ENCODE data around the gene NR2C2AP. TPM values are rescaled to one million over a fixed set of nuclear protein-coding genes. Genes with fewer than 3 reads are reported as not detected.

NR2C2AP gene
- total and polyA plus RNA-seq, 2 of the 4 experiments (the other 2 are of a cell fraction): 5.4 to 9.0 TPM

DNA sequence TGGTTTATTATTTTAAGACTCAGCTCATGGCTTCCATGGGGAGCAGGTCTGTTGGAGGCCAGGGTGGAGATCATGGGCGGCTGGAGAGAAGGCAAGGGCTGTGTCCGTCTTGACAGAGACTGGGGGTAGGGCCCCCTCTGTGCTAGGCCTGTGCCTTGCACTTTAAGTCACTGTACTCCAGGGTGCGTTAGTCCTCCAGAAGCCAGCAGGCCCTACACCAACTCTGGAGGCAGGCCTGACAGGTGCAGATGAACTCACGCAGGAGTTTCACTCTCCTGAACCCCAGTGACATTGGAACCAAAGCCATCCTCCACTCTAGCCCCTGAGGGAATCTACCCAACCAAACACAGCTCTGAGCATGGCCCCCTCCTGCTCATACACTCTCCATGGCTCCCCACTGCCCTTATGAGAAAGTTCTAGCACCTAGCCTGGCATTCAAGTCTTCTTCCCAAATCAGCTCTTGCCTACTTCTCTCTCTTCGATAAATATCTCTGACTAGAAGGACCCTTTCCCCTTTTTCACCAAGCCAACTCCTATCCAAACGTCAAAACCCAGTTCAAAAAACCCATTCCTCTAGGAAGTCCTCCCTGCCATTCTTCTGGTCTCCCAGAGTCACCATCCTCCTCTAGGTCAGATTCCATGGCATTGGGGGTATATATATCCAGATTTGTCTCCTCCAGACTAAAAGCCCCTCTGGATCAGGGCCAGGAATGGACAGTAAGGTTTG is 48.3 kb downstream of the NR2C2AP start:
- H2BK5ac ChIP-seq (ENCODE audit: low read depth, low read length, poor library complexity, severe bottlenecking): no peak overlapping the region
- H3K18ac ChIP-seq (ENCODE audit: low read depth, low read length): no peak overlapping the region
- no peaks in the 10 kb centered on the region for H3K79me1 ChIP-seq (ENCODE audit: low read depth in 1 of 2, low read length in 2 of 2)
- TF ChIP-seq POLR2A (IDR thresholded peaks at IDR 0.05; ENCODE audit: low read depth, low read length): no peak
- TF ChIP-seq, protein P1, sequence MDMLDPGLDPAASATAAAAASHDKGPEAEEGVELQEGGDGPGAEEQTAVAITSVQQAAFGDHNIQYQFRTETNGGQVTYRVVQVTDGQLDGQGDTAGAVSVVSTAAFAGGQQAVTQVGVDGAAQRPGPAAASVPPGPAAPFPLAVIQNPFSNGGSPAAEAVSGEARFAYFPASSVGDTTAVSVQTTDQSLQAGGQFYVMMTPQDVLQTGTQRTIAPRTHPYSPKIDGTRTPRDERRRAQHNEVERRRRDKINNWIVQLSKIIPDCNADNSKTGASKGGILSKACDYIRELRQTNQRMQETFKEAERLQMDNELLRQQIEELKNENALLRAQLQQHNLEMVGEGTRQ (IDR thresholded peaks at IDR 0.05; ENCODE audit: low read depth, low read length): no peak
- no peak for TF ChIP-seq NFE2L2 (IDR thresholded peaks at IDR 0.05; ENCODE audit: low read depth, low read length)
- no peak for TF ChIP-seq RAD21 (IDR thresholded peaks at IDR 0.05; ENCODE audit: low read length)
- no peak for TF ChIP-seq BHLHE40 (IDR thresholded peaks at IDR 0.05; ENCODE audit: low read depth, low read length)
- TF ChIP-seq RFX5 (IDR thresholded peaks at IDR 0.05; ENCODE audit: low read depth, low read length): no peak
- TF ChIP-seq MAZ (IDR thresholded peaks at IDR 0.05; ENCODE audit: borderline replicate concordance, low read depth, low read length): no peak
- no peak for TF ChIP-seq FOS (IDR thresholded peaks at IDR 0.05; ENCODE audit: low read depth, low read length)
- TF ChIP-seq SMC3 (IDR thresholded peaks at IDR 0.05; ENCODE audit: low read depth, low read length): no peak
- no peak for TF ChIP-seq MAFK (IDR thresholded peaks at IDR 0.05; ENCODE audit: low read depth, low read length)
- H2AK9ac ChIP-seq (replicated peaks; ENCODE audit: low read depth, low read length, poor library complexity): no peak overlapping the region
- no peak overlapping the region for H3K9ac ChIP-seq (ENCODE audit: low read depth, low read length)
- no TSS peak for BruUV-seq (replicated peaks)
- H2AK5ac ChIP-seq (ENCODE audit: low read depth, low read length): no peak overlapping the region
- H3K14ac ChIP-seq (replicated peaks; ENCODE audit: low read depth, low read length): no peak overlapping the region
- in situ Hi-C loops (cut with MboI; ENCODE audit: low sequenced_read_pairs): no loop called here
- H3K56ac ChIP-seq (ENCODE audit: extremely low read depth, insufficient read depth, low read length): no peak overlapping the region
- no peak overlapping the region for H4K5ac ChIP-seq (ENCODE audit: low read depth, low read length)
- no peak overlapping the region for H3K4me2 ChIP-seq (ENCODE audit: low read depth, low read length)
- H3K9me3 ChIP-seq (ENCODE audit: control insufficient read depth, insufficient read depth, low read length): peaks cover 6% of the 10 kb centered on the region; the same call in 1 of the 2 replicates
- no peaks in the 10 kb centered on the region for H4K20me1 ChIP-seq (ENCODE audit: insufficient read depth, low read length)
- H3K27ac ChIP-seq (ENCODE audit: insufficient read depth, low read length): no peak overlapping the region
- peaks cover 7% of the 10 kb centered on the region; the same call in 1 of the 2 replicates for H3K36me3 ChIP-seq (ENCODE audit: control insufficient read depth, insufficient read depth, low read length)
- no peaks in the 10 kb centered on the region for H3K9me1 ChIP-seq (ENCODE audit: insufficient read depth, low read length)
- dilution Hi-C loops (cut with HindIII; ENCODE audit: low sequenced_read_pairs, unreplicated experiment): no loop called here
- H4K8ac ChIP-seq (ENCODE audit: low read depth in 2 of 2, low read length in 2 of 2): no peak overlapping the region
- no peak for ATAC-seq (ENCODE audit: low read depth)
- H3K4me3 ChIP-seq (ENCODE audit: insufficient read depth, low read depth, low read length): no peak overlapping the region
- no peak overlapping the region for H2AFZ ChIP-seq (replicated peaks; ENCODE audit: low read length, poor library complexity)
- intact Hi-C loops (cut with micrococcal nuclease): no loop called here
- H3K23ac ChIP-seq (ENCODE audit: low read depth, low read length): no peak overlapping the region
- no peaks in the 10 kb centered on the region for H3K4me1 ChIP-seq (ENCODE audit: control insufficient read depth, insufficient read depth, low read length)
- DNase-seq: no peak
- 88% methylated on average over 4 of the region's 6 CpGs; no CpG with 5 or more reads in 1 of the 2 experiments for WGBS, 2 experiments (ENCODE audit: extremely low coverage in 2 of 2, insufficient read length in 1 of 2)
- no peak overlapping the region for H3K4ac ChIP-seq (ENCODE audit: low read depth, low read length)
- no peak overlapping the region for H2BK120ac ChIP-seq (ENCODE audit: low read depth, low read length)
- no peak overlapping the region for H2BK20ac ChIP-seq (ENCODE audit: low read depth, low read length)
- no peaks in the 10 kb centered on the region for H3K27me3 ChIP-seq (ENCODE audit: control insufficient read depth, insufficient read depth, low read length)
- ChIA-PET CTCF (interaction anchor here (1.5 kb wide), 1 partner anchor 9 kb away, joined by 3 read pairs; no protein-coding TSS in a partner anchor), POLR2A (ENCODE audit: unreplicated experiment) (no interaction called here)
- H4K91ac ChIP-seq (ENCODE audit: insufficient read depth, low read depth, low read length): no peak overlapping the region
- no peak overlapping the region for H2BK15ac ChIP-seq (ENCODE audit: low read depth, low read length)

Data from IMR-90 (cell line).